ENCODE measurements around the gene GADD45B. TPM values are rescaled to one million over a fixed set of nuclear protein-coding genes. Genes with fewer than 3 reads are reported as not detected.

GADD45B gene
- total and polyA plus RNA-seq, 2 donors (not counting 1 experiment from before 2014, with no cell fraction given): 32.5 to 61.7 TPM

GRCh38 chr19:2519482-2519881 is 43.6 kb downstream of the GADD45B start:
- Histone ChIP-seq H3K4me3 (replicated peaks in 1 of 4; ENCODE audit: control extremely low read depth in 1 of 4, insufficient read depth in 1 of 4, low read depth in 3 of 4, low read length in 4 of 4) (no peak overlapping the region), H4K20me1 (ENCODE audit: control insufficient read depth, extremely low read depth, insufficient read depth, low read length) (no peaks in the 10 kb centered on the region), H3K4me1 (ENCODE audit: control insufficient read depth, extremely low read depth, insufficient read depth, low read length) (peaks cover 2% of the 10 kb centered on the region), H3K9me3 (ENCODE audit: control insufficient read depth, insufficient read depth, low read depth, low read length) (no peaks in the 10 kb centered on the region), H3K27me3 (ENCODE audit: control insufficient read depth, insufficient read depth, low read length) (no peaks in the 10 kb centered on the region), H3K9ac (ENCODE audit: insufficient read depth, low read length) (no peak overlapping the region), H2AFZ (ENCODE audit: low read length) (no peak overlapping the region), H3K27ac (ENCODE audit: insufficient read depth, low read length) (no peak overlapping the region), H3K79me2 (ENCODE audit: control insufficient read depth, insufficient read depth, low read length) (no peaks in the 10 kb centered on the region), H3K4me2 (ENCODE audit: extremely low read depth, insufficient read depth, low read length) (no peak overlapping the region), H3K36me3 (ENCODE audit: control insufficient read depth, insufficient read depth, low read length) (no peaks in the 10 kb centered on the region)
- DNase-seq (ENCODE audit: low read depth in 2 of 2): no peak
- TF ChIP-seq EZH2 (IDR thresholded peaks at IDR 0.05; ENCODE audit: low read length, missing control alignments): no peak
- no peak for TF ChIP-seq CTCF (conservative IDR thresholded peaks at IDR 0.05 in 1 of 2, IDR thresholded peaks at IDR 0.05 in 1 of 2; ENCODE audit: low read depth in 1 of 2, low read length in 2 of 2)

- no peaks in the 10 kb centered on the region for H3K27me3 ChIP-seq (ENCODE audit: control insufficient read depth, insufficient read depth, low read length)
- H3K9me3 ChIP-seq (ENCODE audit: control insufficient read depth, insufficient read depth, low read depth, low read length): no peaks in the 10 kb centered on the region
- H3K27ac ChIP-seq (ENCODE audit: insufficient read depth, low read length): peak overlapping the region; percentile 31
- H3K4me2 ChIP-seq (ENCODE audit: extremely low read depth, insufficient read depth, low read length): no peak overlapping the region
- H3K9ac ChIP-seq (ENCODE audit: insufficient read depth, low read length): no peak overlapping the region
- no peaks in the 10 kb centered on the region for H3K79me2 ChIP-seq (ENCODE audit: control insufficient read depth, insufficient read depth, low read length)
- no peaks in the 10 kb centered on the region for H3K36me3 ChIP-seq (ENCODE audit: control insufficient read depth, insufficient read depth, low read length)
- peak; percentile 22 to 36 for TF ChIP-seq CTCF (conservative IDR thresholded peaks at IDR 0.05 in 1 of 2, IDR thresholded peaks at IDR 0.05 in 1 of 2; ENCODE audit: low read depth in 1 of 2, low read length in 2 of 2)
- TF ChIP-seq EZH2 (IDR thresholded peaks at IDR 0.05; ENCODE audit: low read length, missing control alignments): no peak
- H3K4me3 ChIP-seq (replicated peaks in 1 of 4; ENCODE audit: control extremely low read depth in 1 of 4, insufficient read depth in 1 of 4, low read depth in 3 of 4, low read length in 4 of 4): no peak overlapping the region
- peaks cover 14% of the 10 kb centered on the region for H3K4me1 ChIP-seq (ENCODE audit: control insufficient read depth, extremely low read depth, insufficient read depth, low read length)
- no peak overlapping the region for H2AFZ ChIP-seq (ENCODE audit: low read length)
- H4K20me1 ChIP-seq (ENCODE audit: control insufficient read depth, extremely low read depth, insufficient read depth, low read length): no peaks in the 10 kb centered on the region
- peak in 1 of 2 donors; percentile 90 for DNase-seq (ENCODE audit: low read depth in 2 of 2)
Measured at GRCh38 chr19:2523630-2524311, 47.8 kb downstream of the GADD45B start.

GRCh38 chr19:2524361-2524839 is 48.5 kb downstream of the GADD45B start:
- no peaks in the 10 kb centered on the region for H3K9me3 ChIP-seq (ENCODE audit: control insufficient read depth, insufficient read depth, low read depth, low read length)
- H3K79me2 ChIP-seq (ENCODE audit: control insufficient read depth, insufficient read depth, low read length): no peaks in the 10 kb centered on the region
- no peak overlapping the region for H3K9ac ChIP-seq (ENCODE audit: insufficient read depth, low read length)
- H4K20me1 ChIP-seq (ENCODE audit: control insufficient read depth, extremely low read depth, insufficient read depth, low read length): no peaks in the 10 kb centered on the region
- DNase-seq (ENCODE audit: low read depth in 2 of 2): no peak
- H3K27me3 ChIP-seq (ENCODE audit: control insufficient read depth, insufficient read depth, low read length): no peaks in the 10 kb centered on the region
- TF ChIP-seq EZH2 (IDR thresholded peaks at IDR 0.05; ENCODE audit: low read length, missing control alignments): no peak
- H3K36me3 ChIP-seq (ENCODE audit: control insufficient read depth, insufficient read depth, low read length): no peaks in the 10 kb centered on the region
- H2AFZ ChIP-seq (ENCODE audit: low read length): no peak overlapping the region
- peaks cover 19% of the 10 kb centered on the region for H3K4me1 ChIP-seq (ENCODE audit: control insufficient read depth, extremely low read depth, insufficient read depth, low read length)
- H3K4me3 ChIP-seq (replicated peaks in 1 of 4; ENCODE audit: control extremely low read depth in 1 of 4, insufficient read depth in 1 of 4, low read depth in 3 of 4, low read length in 4 of 4): no peak overlapping the region
- H3K27ac ChIP-seq (ENCODE audit: insufficient read depth, low read length): no peak overlapping the region
- peak overlapping the region; percentile 4 for H3K4me2 ChIP-seq (ENCODE audit: extremely low read depth, insufficient read depth, low read length)

Data from fibroblast of lung (primary cell).